AG20443 (cell line): ENCODE data around the gene TCFL5.

Source experiments
- DNase-seq: peaks from one replicate; pipeline ENCODE4 v3.0.0; 2012; ENCODE audit warnings: low spot score, mixed read lengths

TCFL5 gene

GRCh38 chr20:62809530-62810428 is 51.8 kb downstream of the TCFL5 start:
- no peak for DNase-seq

GRCh38 chr20:62808211-62808865 is 53.3 kb downstream of the TCFL5 start:
- peak; percentile 86 for DNase-seq

- no peak for DNase-seq
Observed at GRCh38 chr20:62807444-62808210, 54.0 kb downstream of the TCFL5 start.

GRCh38 chr20:62806383-62807050 is 55.1 kb downstream of the TCFL5 start:
- no peak for DNase-seq

- DNase-seq: no peak
Observed at GRCh38 chr20:62805711-62806382, 55.8 kb downstream of the TCFL5 start.

GRCh38 chr20:62805155-62805710 is 56.4 kb downstream of the TCFL5 start:
- no peak for DNase-seq

GRCh38 chr20:62804627-62805154 is 56.9 kb downstream of the TCFL5 start, which contains the start of gene OGFR:
Gene OGFR (plus strand): TSS chr20:62804835. CDS start chr20:62804860, 25 bp downstream.
- DNase-seq: peak; percentile 87

- no peak for DNase-seq
Observed at GRCh38 chr20:62804021-62804626, 57.5 kb downstream of the TCFL5 start.

- peak; percentile 16 for DNase-seq
Observed at GRCh38 chr20:62802026-62802712, 59.5 kb downstream of the TCFL5 start.

GRCh38 chr20:62801284-62802010 is 60.2 kb downstream of the TCFL5 start:
- no peak for DNase-seq

GRCh38 chr20:62800314-62801259 is 61.0 kb downstream of the TCFL5 start:
- no peak for DNase-seq

GRCh38 chr20:62799873-62800272 is 61.7 kb downstream of the TCFL5 start:
- no peak for DNase-seq

- DNase-seq: no peak
Observed at GRCh38 chr20:62799459-62799858, 62.2 kb downstream of the TCFL5 start.

- DNase-seq: no peak
Observed at GRCh38 chr20:62799036-62799435, 62.6 kb downstream of the TCFL5 start.

GRCh38 chr20:62797671-62798532 is 63.7 kb downstream of the TCFL5 start:
- no peak for DNase-seq

- DNase-seq: no peak
Observed at GRCh38 chr20:62796699-62797491, 64.7 kb downstream of the TCFL5 start.
